Stimulated activated naive CD4-positive, alpha-beta T cell (primary cell): Measurements from ENCODE around the gene TRIM24.
A peak's percentile ranks its signal among the peaks of the same experiment; 100 is the strongest.

Experiments
- DNase-seq, 6 experiments: peaks; one replicate each; lab custom pipeline; 2025; lab: John Stamatoyannopoulos, UW

The TRIM24 gene

DNA sequence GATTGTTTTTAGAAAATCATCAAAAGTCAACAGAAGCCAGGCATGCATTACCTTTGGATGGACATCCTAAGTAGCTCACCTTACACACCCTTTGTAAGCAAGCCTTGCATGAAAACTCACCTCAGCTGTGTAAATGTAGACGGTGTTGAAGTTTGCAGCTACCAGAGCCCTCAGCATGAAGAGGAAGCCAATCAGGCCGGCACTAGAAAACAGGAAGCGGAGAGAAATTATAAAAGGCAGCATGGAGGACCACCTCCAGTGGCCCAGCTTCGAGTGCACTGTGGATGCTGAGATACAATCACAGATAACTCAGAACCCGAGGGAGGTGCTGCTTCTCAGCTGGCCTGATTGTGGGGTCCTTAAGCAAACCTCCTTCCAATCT lies 165.8 kb downstream of the TRIM24 start:
- peak in 3 of 6 experiments; percentile 19 to 32 (median 29) for DNase-seq

DNA sequence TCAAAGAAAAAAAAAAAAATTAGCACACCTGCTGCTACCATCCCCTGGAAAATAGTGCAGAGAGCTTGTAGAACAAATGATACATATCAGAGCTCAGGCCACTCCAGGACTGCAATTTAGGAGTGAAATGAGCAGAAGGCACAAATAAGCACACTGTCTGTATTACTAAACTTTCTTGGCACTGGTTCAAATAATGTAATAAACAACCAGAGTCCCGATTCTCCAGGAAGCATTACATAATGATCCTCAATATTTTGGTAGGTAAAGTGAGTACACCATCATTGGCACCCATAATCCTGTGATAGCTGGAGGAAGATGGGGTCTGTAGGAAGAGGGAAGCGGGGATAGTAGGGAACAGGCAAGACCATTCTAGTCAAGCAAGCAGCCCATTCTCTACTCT lies 166.8 kb downstream of the TRIM24 start:
- DNase-seq = no peak

DNA sequence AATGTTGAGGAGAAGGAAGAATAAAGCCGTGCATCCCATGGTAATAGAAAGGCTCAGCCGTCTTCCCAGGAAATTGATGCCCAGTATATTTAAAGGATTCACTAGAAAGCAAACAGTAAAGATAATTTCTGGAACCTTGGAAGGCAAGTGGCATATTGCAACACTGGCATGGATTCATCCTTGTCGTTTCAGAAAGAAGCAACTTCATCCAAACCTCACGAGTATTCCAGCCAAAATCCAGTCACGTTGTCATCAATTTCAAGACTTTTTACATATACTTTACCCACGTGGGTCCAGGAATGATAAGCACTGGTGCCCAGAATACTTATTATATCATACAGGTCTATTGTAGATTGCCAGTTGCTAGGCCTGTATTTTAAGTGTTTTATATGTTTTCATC lies 167.3 kb downstream of the TRIM24 start:
- no peak for DNase-seq

DNA sequence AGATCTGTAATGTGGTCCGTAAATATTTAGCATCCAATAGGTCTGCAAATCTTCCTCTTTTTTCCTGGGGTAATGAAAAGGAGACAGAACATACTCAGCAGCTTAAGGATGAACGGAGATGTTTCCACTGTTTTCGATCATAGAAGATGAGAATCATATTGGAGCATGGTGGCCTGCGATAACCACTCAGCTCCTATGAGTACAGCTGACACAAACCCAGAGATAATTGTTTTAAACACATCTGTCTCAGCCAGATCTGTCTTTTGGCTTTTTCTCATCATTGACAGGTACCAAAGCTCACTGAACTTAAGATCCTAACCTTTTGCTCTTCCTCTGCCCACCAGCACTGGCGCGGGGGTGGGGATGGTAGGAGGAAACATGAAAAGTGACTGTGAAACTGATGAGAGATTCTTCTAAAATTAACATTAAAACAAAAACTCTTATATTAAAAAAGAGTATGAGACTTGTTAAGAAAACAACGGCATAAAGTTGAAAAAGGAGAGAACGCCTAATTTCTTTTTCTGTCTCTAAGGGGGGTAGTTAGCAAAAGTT lies 170.1 kb downstream of the TRIM24 start:
- no peak for DNase-seq

DNA sequence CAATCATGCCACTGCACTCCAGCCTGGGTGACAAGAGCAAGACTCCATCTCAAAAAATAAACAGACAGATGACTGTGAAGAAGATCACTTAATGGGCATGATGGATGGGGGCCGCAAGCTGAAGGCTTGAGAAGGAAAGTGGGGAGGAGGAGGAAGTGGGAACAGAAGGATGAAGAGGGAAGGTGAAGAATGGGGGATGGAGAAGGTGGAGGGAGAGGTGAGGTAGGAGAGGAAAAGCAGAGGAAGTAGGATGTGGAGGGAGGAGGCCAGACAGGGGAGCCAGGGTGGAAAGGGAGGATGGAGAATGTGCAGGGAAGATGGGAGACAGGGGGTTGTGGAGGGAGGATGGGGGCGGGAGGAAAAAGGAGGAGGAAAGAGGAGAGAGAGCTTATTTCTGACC lies 172.3 kb downstream of the TRIM24 start:
- no peak for DNase-seq

DNA sequence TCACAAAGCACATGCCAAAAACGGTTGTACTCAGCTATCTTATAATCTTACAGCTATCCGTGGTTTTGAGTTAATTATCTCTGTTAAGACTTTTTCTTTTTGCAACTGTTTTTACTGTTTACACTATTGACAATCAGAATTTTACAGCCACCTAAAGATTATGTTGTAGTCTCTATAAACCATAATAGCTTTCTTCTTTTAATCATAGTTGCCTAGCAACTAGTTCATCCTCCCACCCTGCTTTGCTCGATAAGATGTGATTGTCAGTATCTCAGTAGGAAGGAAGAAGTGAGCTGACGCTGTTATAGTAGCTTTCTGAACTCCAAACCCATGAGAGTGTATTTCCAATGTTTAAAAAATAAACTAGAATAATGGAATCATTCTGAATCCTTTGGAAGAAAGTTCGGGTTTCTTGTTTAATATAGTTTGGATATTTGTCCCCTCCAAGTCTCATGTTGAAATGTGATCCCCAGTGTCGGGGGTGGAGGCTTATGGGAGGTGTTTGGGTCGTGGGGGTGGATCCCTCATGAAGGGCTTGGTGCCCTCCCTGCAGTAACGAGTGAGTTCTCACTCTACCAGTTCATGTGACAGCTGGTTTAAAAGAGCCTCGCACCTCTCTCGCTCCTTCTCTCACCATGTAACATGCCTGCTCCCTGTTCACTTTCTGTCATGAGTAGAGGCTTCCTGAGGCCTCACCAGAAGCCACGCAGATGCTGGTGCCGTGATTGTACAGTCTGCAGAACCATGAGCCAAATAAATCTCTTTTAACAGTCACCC lies 173.0 kb downstream of the TRIM24 start:
- no peak for DNase-seq
